Activated CD4-positive, CD25-positive, alpha-beta regulatory T cell treated with anti-CD3 and anti-CD28 coated beads, Interleukin-2, amount 50 U/mL, for 24 hours (primary cell): ENCODE measurements around the gene ARHGEF10L.

Source experiments
- ATAC-seq, 2 donors: fragments of 150-1000 bp; cut with Tn5 transposase; one replicate each; pipeline ENCODE4 v1.10.0; 2021; ENCODE audit warnings: mild to moderate bottlenecking in 1 of 2, moderate library complexity in 1 of 2

The ARHGEF10L gene

GRCh38 chr1:17594690-17595601 lies 55.4 kb downstream of the ARHGEF10L start:
- no peak for ATAC-seq

- no peak for ATAC-seq
Observed at GRCh38 chr1:17595602-17595925, 56.1 kb downstream of the ARHGEF10L start.

- ATAC-seq, result no peak
Observed at GRCh38 chr1:17596186-17596585, 56.7 kb downstream of the ARHGEF10L start.

- no peak for ATAC-seq
Observed at GRCh38 chr1:17596651-17597509, 57.4 kb downstream of the ARHGEF10L start.

- ATAC-seq, result no peak
Observed at GRCh38 chr1:17597651-17598050, 58.2 kb downstream of the ARHGEF10L start.

- no peak for ATAC-seq
Observed at GRCh38 chr1:17598251-17598650, 58.8 kb downstream of the ARHGEF10L start.

- ATAC-seq, result no peak
Observed at GRCh38 chr1:17599291-17599953, 59.9 kb downstream of the ARHGEF10L start.

GRCh38 chr1:17599954-17600300 lies 60.4 kb downstream of the ARHGEF10L start:
- no peak for ATAC-seq

GRCh38 chr1:17600321-17600720 lies 60.8 kb downstream of the ARHGEF10L start:
- no peak for ATAC-seq

- ATAC-seq, result no peak
Observed at GRCh38 chr1:17601643-17602382, 62.3 kb downstream of the ARHGEF10L start.

GRCh38 chr1:17603091-17603841 lies 63.8 kb downstream of the ARHGEF10L start:
- ATAC-seq, result no peak

GRCh38 chr1:17605582-17606344 lies 66.3 kb downstream of the ARHGEF10L start:
- no peak for ATAC-seq

- no peak for ATAC-seq
Observed at GRCh38 chr1:17606826-17607440, 67.4 kb downstream of the ARHGEF10L start.

- ATAC-seq, result no peak
Observed at GRCh38 chr1:17607644-17608581, 68.4 kb downstream of the ARHGEF10L start.

GRCh38 chr1:17609529-17609928 lies 70.0 kb downstream of the ARHGEF10L start:
- ATAC-seq, result no peak

GRCh38 chr1:17610085-17610484 lies 70.6 kb downstream of the ARHGEF10L start:
- ATAC-seq, result no peak

- ATAC-seq, result no peak
Observed at GRCh38 chr1:17610713-17611112, 71.2 kb downstream of the ARHGEF10L start.

- ATAC-seq, result no peak
Observed at GRCh38 chr1:17611991-17612390, 72.5 kb downstream of the ARHGEF10L start.

GRCh38 chr1:17612831-17613230 lies 73.3 kb downstream of the ARHGEF10L start:
- ATAC-seq, result no peak
